GM21360 (cell line): ENCODE data around the gene DDHD1.
"Not testable (repeated sequence)": the region's sequence is repeated elsewhere in the genome, so short reads cannot be mapped to it uniquely, and the experiment has no call there.

ENCODE experiments used
- ATAC-seq: cut with Tn5 transposase; IDR thresholded peaks from one replicate; pipeline ENCODE4 v1.9.1; 2021; ENCODE audit warnings: mild to moderate bottlenecking, moderate library complexity; ENCODE audit not compliant: unreplicated experiment

The DDHD1 gene

GRCh38 chr14:53152887-53153701 lies at the start of gene DDHD1:
TSS of gene DDHD1 (minus strand) at chr14:53153323. CDS start at chr14:53153098, 225 bp downstream.
- ATAC-seq, result peak; percentile 64

GRCh38 chr14:53195949-53196348 lies 42.8 kb upstream of the DDHD1 start:
- no peak for ATAC-seq

GRCh38 chr14:53193193-53193592 lies 40.1 kb upstream of the DDHD1 start:
- no peak for ATAC-seq

- no peak for ATAC-seq
These were observed 39.1 kb upstream of the DDHD1 start for GRCh38 chr14:53192052-53192760.

GRCh38 chr14:53190938-53191337 lies 37.8 kb upstream of the DDHD1 start:
- peak; percentile 46 for ATAC-seq

GRCh38 chr14:53187921-53188463 lies 34.9 kb upstream of the DDHD1 start:
- no peak for ATAC-seq

GRCh38 chr14:53186532-53186931 lies 33.4 kb upstream of the DDHD1 start:
- no peak for ATAC-seq

- ATAC-seq, result no peak
These were observed 30.5 kb upstream of the DDHD1 start for GRCh38 chr14:53183611-53184010.

- ATAC-seq, result no peak
These were observed 29.9 kb upstream of the DDHD1 start for GRCh38 chr14:53183056-53183455.

- not testable (repeated sequence) for ATAC-seq
These were observed 28.4 kb upstream of the DDHD1 start for GRCh38 chr14:53181463-53182081.

GRCh38 chr14:53180272-53181221 lies 27.4 kb upstream of the DDHD1 start:
- ATAC-seq, result no peak

GRCh38 chr14:53179486-53180005 lies 26.4 kb upstream of the DDHD1 start:
- not testable (repeated sequence) for ATAC-seq

GRCh38 chr14:53175375-53175774 lies 22.3 kb upstream of the DDHD1 start:
- no peak for ATAC-seq

GRCh38 chr14:53174918-53175317 lies 21.8 kb upstream of the DDHD1 start:
- ATAC-seq, result no peak

- ATAC-seq, result no peak
These were observed 15.7 kb upstream of the DDHD1 start for GRCh38 chr14:53168786-53169185.

- no peak for ATAC-seq
These were observed 14.6 kb upstream of the DDHD1 start for GRCh38 chr14:53167602-53168328.

- ATAC-seq, result no peak
These were observed 8.8 kb upstream of the DDHD1 start for GRCh38 chr14:53161758-53162435.

GRCh38 chr14:53156238-53156637 lies 3.1 kb upstream of the DDHD1 start:
- ATAC-seq, result no peak

- ATAC-seq, result no peak
These were observed 584 bp upstream of the DDHD1 start for GRCh38 chr14:53153702-53154112.
